ENCODE data around the gene WDR54. TPM values are rescaled to one million over a fixed set of nuclear protein-coding genes. Genes with fewer than 3 reads are reported as not detected.

WDR54 gene
- polyA plus RNA-seq, 1 donor (not counting 4 experiments of a cell fraction or from before 2014, with no cell fraction given) = 35.2 TPM

- dilution Hi-C loops (cut with MboI; ENCODE audit: extremely low pct_ligation_motif_present, low sequenced_read_pairs) = no loop called here
- Histone ChIP-seq H2AFZ (ENCODE audit: control insufficient read depth, low read length) (no peak overlapping the region), H3K9ac (ENCODE audit: control insufficient read depth, extremely low read depth, insufficient read depth, low read length) (no peak overlapping the region), H3K79me2 (ENCODE audit: control insufficient read depth, insufficient read depth, low read length) (peaks cover 30% of the 10 kb centered on the region), H3K9me3 (ENCODE audit: control insufficient read depth, low read depth, low read length) (no peaks in the 10 kb centered on the region), H3K4me3 (ENCODE audit: control insufficient read depth in 2 of 3, extremely low read depth in 1 of 3, insufficient read depth in 2 of 3, low read depth in 1 of 3, low read length in 3 of 3) (no peak overlapping the region), H4K20me1 (ENCODE audit: control insufficient read depth, extremely low read depth, insufficient read depth, low read length) (no peaks in the 10 kb centered on the region), H3K27me3 (ENCODE audit: control insufficient read depth, extremely low read depth, insufficient read depth, low read length) (no peaks in the 10 kb centered on the region), H3K27ac (ENCODE audit: control insufficient read depth, insufficient read depth, low read length) (no peak overlapping the region), H3K4me2 (ENCODE audit: control insufficient read depth, extremely low read depth, insufficient read depth, low read depth, low read length) (no peak overlapping the region), H3K4me1 (ENCODE audit: control insufficient read depth, extremely low read depth, insufficient read depth, low read length) (peaks cover 7% of the 10 kb centered on the region), H3K9me1 (ENCODE audit: control insufficient read depth, extremely low read depth, insufficient read depth, low read length) (no peaks in the 10 kb centered on the region), H3K36me3 (ENCODE audit: control insufficient read depth in 2 of 2, extremely low read depth in 1 of 2, insufficient read depth in 2 of 2, low read length in 2 of 2) (peaks cover 12 to 25% of the 10 kb centered on the region in 2 experiments)
- TF ChIP-seq EZH2 (IDR thresholded peaks at IDR 0.05; ENCODE audit: low read length) (no peak), CTCF (optimal IDR thresholded peaks at IDR 0.05 in 1 of 3, IDR thresholded peaks at IDR 0.05 in 1 of 3, conservative IDR thresholded peaks at IDR 0.05 in 1 of 3; ENCODE audit: extremely low read depth in 1 of 3, insufficient read depth in 2 of 3, low read length in 3 of 3) (peak in 1 of 3 experiments; percentile 39)
- DNase-seq (ENCODE audit: low read depth, low spot score) = no peak
- no peak for FAIRE-seq
Measured at GRCh38 chr2:74461187-74462053, 39.9 kb downstream of the WDR54 start.

- no peaks in the 10 kb centered on the region for H3K9me3 ChIP-seq (ENCODE audit: control insufficient read depth, low read depth, low read length)
- H3K79me2 ChIP-seq (ENCODE audit: control insufficient read depth, insufficient read depth, low read length) = peaks cover 26% of the 10 kb centered on the region
- no peak for DNase-seq (ENCODE audit: low read depth, low spot score)
- FAIRE-seq = no peak
- no peak overlapping the region for H3K4me3 ChIP-seq (ENCODE audit: control insufficient read depth in 2 of 3, extremely low read depth in 1 of 3, insufficient read depth in 2 of 3, low read depth in 1 of 3, low read length in 3 of 3)
- dilution Hi-C loops (cut with MboI; ENCODE audit: extremely low pct_ligation_motif_present, low sequenced_read_pairs) = no loop called here
- H3K9ac ChIP-seq (ENCODE audit: control insufficient read depth, extremely low read depth, insufficient read depth, low read length) = no peak overlapping the region
- no peaks in the 10 kb centered on the region for H3K9me1 ChIP-seq (ENCODE audit: control insufficient read depth, extremely low read depth, insufficient read depth, low read length)
- peaks cover 12 to 25% of the 10 kb centered on the region in 2 experiments for H3K36me3 ChIP-seq (ENCODE audit: control insufficient read depth in 2 of 2, extremely low read depth in 1 of 2, insufficient read depth in 2 of 2, low read length in 2 of 2)
- no peak overlapping the region for H3K27ac ChIP-seq (ENCODE audit: control insufficient read depth, insufficient read depth, low read length)
- no peak overlapping the region for H3K4me2 ChIP-seq (ENCODE audit: control insufficient read depth, extremely low read depth, insufficient read depth, low read depth, low read length)
- H3K27me3 ChIP-seq (ENCODE audit: control insufficient read depth, extremely low read depth, insufficient read depth, low read length) = no peaks in the 10 kb centered on the region
- TF ChIP-seq CTCF (optimal IDR thresholded peaks at IDR 0.05 in 1 of 3, IDR thresholded peaks at IDR 0.05 in 1 of 3, conservative IDR thresholded peaks at IDR 0.05 in 1 of 3; ENCODE audit: extremely low read depth in 1 of 3, insufficient read depth in 2 of 3, low read length in 3 of 3) (no peak), EZH2 (IDR thresholded peaks at IDR 0.05; ENCODE audit: low read length) (no peak)
- no peaks in the 10 kb centered on the region for H4K20me1 ChIP-seq (ENCODE audit: control insufficient read depth, extremely low read depth, insufficient read depth, low read length)
- H2AFZ ChIP-seq (ENCODE audit: control insufficient read depth, low read length) = no peak overlapping the region
- H3K4me1 ChIP-seq (ENCODE audit: control insufficient read depth, extremely low read depth, insufficient read depth, low read length) = no peaks in the 10 kb centered on the region
Measured at GRCh38 chr2:74462054-74462785, 40.7 kb downstream of the WDR54 start.
